Panc1 (cell line): ENCODE results near the gene ANO6. TPM values are rescaled to one million over a fixed set of nuclear protein-coding genes. Genes with fewer than 3 reads are reported as not detected.

Source experiments
- ATAC-seq: fragments of 200-7000 bp; cut with Tn5 transposase; 2 replicates; pipeline ENCODE4 v1.9.1; 2020; ENCODE audit warnings: mild to moderate bottlenecking, moderate library complexity
- BruUV-seq: library from RNA; stranded (reverse); fragments of 400-500 nt; replicated peaks from 2 replicates; lab custom pipeline; 2021; lab: Mats Ljungman, UMichigan
- CTCF ChIA-PET: fragments of 300-600 bp; sonication (Branson Sonifier 250); formaldehyde crosslinking; loops from one replicate; lab custom pipeline; 2022; ENCODE audit warnings: antibody characterized with exemption; lab: Charles Lee
- POLR2A ChIA-PET: fragments of 300-600 bp; sonication (Branson Sonifier 250); formaldehyde crosslinking; loops from one replicate; lab custom pipeline; 2022; ENCODE audit warnings: antibody characterized with exemption; lab: Charles Lee
- DNase-seq: peaks from one replicate; pipeline ENCODE4 v3.0.0-alpha.2; 2010; ENCODE audit warnings: low read depth, low spot score
- H3K27ac ChIP-seq: 2 replicates; pipeline ENCODE4 v1.5.1; 2011; ENCODE audit warnings: mild to moderate bottlenecking, low read length, inconsistent platforms
- H3K27me3 ChIP-seq: fragments of 200-500 bp; sonication (Bioruptor generic); 2 replicates; pipeline ENCODE4 v1.6.0; 2014; ENCODE audit warnings: low read length, inconsistent platforms; ENCODE audit not compliant: control insufficient read depth, insufficient read depth
- H3K36me3 ChIP-seq: fragments of 200-500 bp; sonication (Bioruptor generic); 2 replicates; pipeline ENCODE4 v1.5.1; 2014; ENCODE audit warnings: inconsistent platforms, mild to moderate bottlenecking, low read length, moderate library complexity; ENCODE audit not compliant: control insufficient read depth, insufficient read depth
- H3K4me1 ChIP-seq: 2 replicates; pipeline ENCODE4 v1.5.1; 2011; ENCODE audit warnings: inconsistent platforms, mild to moderate bottlenecking, low read length, moderate library complexity; ENCODE audit not compliant: control insufficient read depth, insufficient read depth
- H3K4me3 ChIP-seq, 2 experiments: 2 replicates each; pipeline ENCODE4 v1.5.1; 2011 to 2012; ENCODE audit warnings: low read depth in 2 of 2, low read length in 2 of 2, mild to moderate bottlenecking in 2 of 2, inconsistent platforms in 1 of 2, moderate library complexity in 1 of 2
- H3K9me3 ChIP-seq: fragments of 200-500 bp; sonication (Bioruptor generic); 2 replicates; pipeline ENCODE4 v1.5.1; 2014; ENCODE audit warnings: low read depth, mild to moderate bottlenecking, inconsistent platforms, low read length, moderate library complexity; ENCODE audit not compliant: control insufficient read depth, insufficient read depth
- POLR2AphosphoS5 ChIP-seq: IDR thresholded peaks from 2 replicates; pipeline ENCODE4 v1.6.1; 2012; ENCODE audit warnings: mild to moderate bottlenecking, low read depth, low read length, moderate library complexity
- SIN3A ChIP-seq: IDR thresholded peaks from 2 replicates; pipeline ENCODE4 v1.6.1; 2012; ENCODE audit warnings: low read depth, mild to moderate bottlenecking, low read length, moderate library complexity, borderline replicate concordance; ENCODE audit not compliant: insufficient read depth
- TCF7L2 ChIP-seq: IDR thresholded peaks from 2 replicates; pipeline ENCODE4 v1.6.1; 2011; ENCODE audit warnings: mild to moderate bottlenecking, low read depth, low read length, inconsistent platforms
- in situ Hi-C: cut with HindIII; loops from 2 replicates; pipeline ENCODE4 v1.10.0; 2016; ENCODE audit warnings: low sequenced_read_pairs, low pct_unique_long_range_greater_than_20kb
- intact Hi-C: fragments of 100-400 bp; cut with micrococcal nuclease; formaldehyde crosslinking; loops from one replicate; pipeline ENCODE4 v1.10.0; 2022; ENCODE audit not compliant: unreplicated experiment
- total RNA-seq: library from RNA; stranded (reverse); gene quantifications from one replicate; pipeline ENCODE4 v1.2.1, GENCODE V29; 2021; ENCODE audit not compliant: unreplicated experiment
- TF ChIP-seq, protein P1 (sequence below), 2 experiments: IDR thresholded peaks; 2 replicates each; pipeline ENCODE4 v1.6.1; 2011 to 2012; ENCODE audit warnings: low read depth in 2 of 2, control low read depth in 1 of 2, low read length in 1 of 2, mild to moderate bottlenecking in 1 of 2, moderate library complexity in 1 of 2; ENCODE audit not compliant: insufficient read depth in 1 of 2
- TF ChIP-seq, protein P2 (sequence below): fragments of 450-650 bp; IDR thresholded peaks from 2 replicates; pipeline ENCODE4 v1.5.1; 2017; ENCODE audit warnings: mild to moderate bottlenecking

The ANO6 gene
- total RNA-seq, 1 experiment from 2014 or later = 120 TPM

DNA sequence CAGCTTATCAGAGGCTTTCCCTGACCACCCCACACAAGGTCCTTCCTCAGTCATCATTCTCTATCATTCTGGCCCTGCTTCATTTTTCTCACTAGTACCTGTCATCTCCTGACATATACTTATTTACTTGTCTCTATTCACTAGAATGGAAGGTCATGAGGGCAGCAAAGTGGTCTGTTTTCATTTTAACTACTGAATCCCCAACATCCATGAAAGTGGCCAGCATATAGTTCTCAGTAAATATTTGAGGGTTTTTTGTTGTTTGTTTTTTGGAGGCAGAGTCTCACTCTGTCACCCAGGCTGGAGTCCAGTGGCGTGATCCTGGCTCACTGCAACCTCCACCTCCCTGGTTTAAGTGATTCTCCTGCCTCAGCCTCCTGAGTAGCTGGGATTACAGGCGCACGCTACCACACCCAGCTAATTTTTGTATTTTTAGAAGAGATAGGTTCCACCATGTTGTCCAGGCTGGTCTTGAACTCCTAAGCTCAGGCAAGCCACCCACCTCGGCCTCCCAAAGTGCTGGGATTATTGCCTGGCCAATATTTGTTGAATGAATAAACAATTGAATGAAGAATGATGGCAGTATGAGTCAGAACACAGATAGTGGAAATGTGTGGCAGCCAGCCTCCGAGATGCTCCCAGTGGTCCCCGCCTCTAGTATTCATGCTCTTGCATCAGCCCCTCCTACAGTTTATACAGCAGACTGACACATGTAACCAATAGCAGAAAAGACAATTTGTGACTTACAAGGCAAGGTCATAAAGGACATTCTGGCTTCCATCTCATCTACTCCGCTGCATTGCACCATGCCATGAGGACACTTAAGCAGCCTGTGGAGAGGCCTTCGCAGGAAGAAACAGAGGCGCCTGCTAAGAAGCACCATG is 7.0 kb upstream of the ANO6 start:
- DNase-seq (no peak), ATAC-seq (peak; percentile 48)
- Histone ChIP-seq H3K36me3 (no peaks in the 10 kb centered on the region), H3K9me3 (no peaks in the 10 kb centered on the region), H3K27me3 (no peaks in the 10 kb centered on the region), H3K4me3 (no peak overlapping the region), H3K4me1 (no peaks in the 10 kb centered on the region), H3K27ac (no peak overlapping the region)
- in situ Hi-C loops = no loop called here
- intact Hi-C loops = no loop called here
- TF ChIP-seq, protein P1, sequence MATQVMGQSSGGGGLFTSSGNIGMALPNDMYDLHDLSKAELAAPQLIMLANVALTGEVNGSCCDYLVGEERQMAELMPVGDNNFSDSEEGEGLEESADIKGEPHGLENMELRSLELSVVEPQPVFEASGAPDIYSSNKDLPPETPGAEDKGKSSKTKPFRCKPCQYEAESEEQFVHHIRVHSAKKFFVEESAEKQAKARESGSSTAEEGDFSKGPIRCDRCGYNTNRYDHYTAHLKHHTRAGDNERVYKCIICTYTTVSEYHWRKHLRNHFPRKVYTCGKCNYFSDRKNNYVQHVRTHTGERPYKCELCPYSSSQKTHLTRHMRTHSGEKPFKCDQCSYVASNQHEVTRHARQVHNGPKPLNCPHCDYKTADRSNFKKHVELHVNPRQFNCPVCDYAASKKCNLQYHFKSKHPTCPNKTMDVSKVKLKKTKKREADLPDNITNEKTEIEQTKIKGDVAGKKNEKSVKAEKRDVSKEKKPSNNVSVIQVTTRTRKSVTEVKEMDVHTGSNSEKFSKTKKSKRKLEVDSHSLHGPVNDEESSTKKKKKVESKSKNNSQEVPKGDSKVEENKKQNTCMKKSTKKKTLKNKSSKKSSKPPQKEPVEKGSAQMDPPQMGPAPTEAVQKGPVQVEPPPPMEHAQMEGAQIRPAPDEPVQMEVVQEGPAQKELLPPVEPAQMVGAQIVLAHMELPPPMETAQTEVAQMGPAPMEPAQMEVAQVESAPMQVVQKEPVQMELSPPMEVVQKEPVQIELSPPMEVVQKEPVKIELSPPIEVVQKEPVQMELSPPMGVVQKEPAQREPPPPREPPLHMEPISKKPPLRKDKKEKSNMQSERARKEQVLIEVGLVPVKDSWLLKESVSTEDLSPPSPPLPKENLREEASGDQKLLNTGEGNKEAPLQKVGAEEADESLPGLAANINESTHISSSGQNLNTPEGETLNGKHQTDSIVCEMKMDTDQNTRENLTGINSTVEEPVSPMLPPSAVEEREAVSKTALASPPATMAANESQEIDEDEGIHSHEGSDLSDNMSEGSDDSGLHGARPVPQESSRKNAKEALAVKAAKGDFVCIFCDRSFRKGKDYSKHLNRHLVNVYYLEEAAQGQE (IDR thresholded peaks at IDR 0.05; ENCODE audit: insufficient read depth in 1 of 2, low read depth in 2 of 2, low read length in 1 of 2) = no peak
- TF ChIP-seq, protein P2, sequence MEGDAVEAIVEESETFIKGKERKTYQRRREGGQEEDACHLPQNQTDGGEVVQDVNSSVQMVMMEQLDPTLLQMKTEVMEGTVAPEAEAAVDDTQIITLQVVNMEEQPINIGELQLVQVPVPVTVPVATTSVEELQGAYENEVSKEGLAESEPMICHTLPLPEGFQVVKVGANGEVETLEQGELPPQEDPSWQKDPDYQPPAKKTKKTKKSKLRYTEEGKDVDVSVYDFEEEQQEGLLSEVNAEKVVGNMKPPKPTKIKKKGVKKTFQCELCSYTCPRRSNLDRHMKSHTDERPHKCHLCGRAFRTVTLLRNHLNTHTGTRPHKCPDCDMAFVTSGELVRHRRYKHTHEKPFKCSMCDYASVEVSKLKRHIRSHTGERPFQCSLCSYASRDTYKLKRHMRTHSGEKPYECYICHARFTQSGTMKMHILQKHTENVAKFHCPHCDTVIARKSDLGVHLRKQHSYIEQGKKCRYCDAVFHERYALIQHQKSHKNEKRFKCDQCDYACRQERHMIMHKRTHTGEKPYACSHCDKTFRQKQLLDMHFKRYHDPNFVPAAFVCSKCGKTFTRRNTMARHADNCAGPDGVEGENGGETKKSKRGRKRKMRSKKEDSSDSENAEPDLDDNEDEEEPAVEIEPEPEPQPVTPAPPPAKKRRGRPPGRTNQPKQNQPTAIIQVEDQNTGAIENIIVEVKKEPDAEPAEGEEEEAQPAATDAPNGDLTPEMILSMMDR = no peak
- TF ChIP-seq SIN3A = no peak
- no peak for TF ChIP-seq TCF7L2
- TF ChIP-seq POLR2AphosphoS5 = no peak
- POLR2A ChIA-PET = interaction anchor here (0.6 kb wide), 1 partner anchor 99 kb away, joined by 8 read pairs; no protein-coding TSS in a partner anchor
- BruUV-seq = no TSS peak
- CTCF ChIA-PET = no interaction called here

DNA sequence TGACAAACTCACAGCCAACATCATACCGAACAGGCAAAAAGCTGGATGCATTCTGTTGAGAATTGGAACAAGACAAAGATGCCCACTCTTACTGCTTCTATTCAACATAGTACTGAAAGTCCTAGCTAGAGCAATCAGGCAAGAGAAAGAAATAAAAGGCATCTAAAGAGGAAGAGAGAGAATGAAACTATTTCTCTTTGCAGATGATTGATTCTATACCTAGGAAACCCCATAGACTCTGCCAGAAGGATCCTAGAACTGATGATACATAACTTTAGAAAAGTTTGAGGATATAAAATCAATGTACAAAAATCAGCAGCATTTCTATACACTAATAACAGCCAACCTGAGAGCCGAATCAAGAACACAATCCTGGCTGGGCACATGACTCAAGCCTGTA is 6.1 kb upstream of the ANO6 start:
- ATAC-seq (no peak), DNase-seq (no peak)
- ChIA-PET CTCF (no interaction called here), POLR2A (interaction anchor here (0.6 kb wide), 2 partner anchors 21 to 98 kb away, joined by 8 to 12 read pairs; no protein-coding TSS in a partner anchor)
- H3K4me1 ChIP-seq = peaks cover 2% of the 10 kb centered on the region; the same call in 1 of the 2 replicates
- BruUV-seq = no TSS peak
- H3K4me3 ChIP-seq = no peak overlapping the region
- H3K36me3 ChIP-seq = no peaks in the 10 kb centered on the region
- H3K27ac ChIP-seq = no peak overlapping the region; the same call in 1 of the 2 replicates
- H3K9me3 ChIP-seq = no peaks in the 10 kb centered on the region
- in situ Hi-C loops = no loop called here
- TF ChIP-seq, protein P2 = no peak
- TF ChIP-seq, protein P1 (IDR thresholded peaks at IDR 0.05; ENCODE audit: insufficient read depth in 1 of 2, low read depth in 2 of 2, low read length in 1 of 2) = no peak
- no peak for TF ChIP-seq POLR2AphosphoS5
- no peak for TF ChIP-seq SIN3A
- TF ChIP-seq TCF7L2 = no peak
- H3K27me3 ChIP-seq = no peaks in the 10 kb centered on the region
- intact Hi-C loops = no loop called here
